Right lobe of liver (tissue), 4 donors: ENCODE measurements around the gene FLYWCH1.

ENCODE experiments used
- POLR2A ChIP-seq: fragments of 450-650 bp; IDR thresholded peaks from one replicate; pipeline ENCODE4 v1.6.1; 2017; ENCODE audit warnings: antibody characterized with exemption, mild to moderate bottlenecking
- TF ChIP-seq, protein P1 (sequence below), 4 donors: fragments of 200-600 bp in 3 of 4; fragments of 450-650 bp in 1 of 4; IDR thresholded peaks; one replicate each; pipeline versions ENCODE4 v1.5.1 to v1.8.0; 2016 to 2022; ENCODE audit warnings: antibody characterized with exemption in 4 of 4, mild to moderate bottlenecking in 2 of 4
- donor health status: DM: no; HTN: no; CAD: no.
- donor health status: DM: no; HTN: no; CAD: no.
- donor health status: DM: no; HTN: yes; CAD: no.

GRCh38 chr16:2939968-2940367, 28.2 kb downstream of the FLYWCH1 start:
- no peak for TF ChIP-seq POLR2A
- TF ChIP-seq, protein P1, sequence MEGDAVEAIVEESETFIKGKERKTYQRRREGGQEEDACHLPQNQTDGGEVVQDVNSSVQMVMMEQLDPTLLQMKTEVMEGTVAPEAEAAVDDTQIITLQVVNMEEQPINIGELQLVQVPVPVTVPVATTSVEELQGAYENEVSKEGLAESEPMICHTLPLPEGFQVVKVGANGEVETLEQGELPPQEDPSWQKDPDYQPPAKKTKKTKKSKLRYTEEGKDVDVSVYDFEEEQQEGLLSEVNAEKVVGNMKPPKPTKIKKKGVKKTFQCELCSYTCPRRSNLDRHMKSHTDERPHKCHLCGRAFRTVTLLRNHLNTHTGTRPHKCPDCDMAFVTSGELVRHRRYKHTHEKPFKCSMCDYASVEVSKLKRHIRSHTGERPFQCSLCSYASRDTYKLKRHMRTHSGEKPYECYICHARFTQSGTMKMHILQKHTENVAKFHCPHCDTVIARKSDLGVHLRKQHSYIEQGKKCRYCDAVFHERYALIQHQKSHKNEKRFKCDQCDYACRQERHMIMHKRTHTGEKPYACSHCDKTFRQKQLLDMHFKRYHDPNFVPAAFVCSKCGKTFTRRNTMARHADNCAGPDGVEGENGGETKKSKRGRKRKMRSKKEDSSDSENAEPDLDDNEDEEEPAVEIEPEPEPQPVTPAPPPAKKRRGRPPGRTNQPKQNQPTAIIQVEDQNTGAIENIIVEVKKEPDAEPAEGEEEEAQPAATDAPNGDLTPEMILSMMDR (IDR thresholded peaks at IDR 0.05) = no peak
